Brain microvascular endothelial cell (primary cell): ENCODE measurements around the gene ATP6V0A4.

ENCODE experiments used
- DNase-seq: peaks from one replicate; pipeline ENCODE4 v3.0.0-alpha.2; 2020
- H3K27ac ChIP-seq: fragments of 250-450 bp; sonication (Bioruptor Pico); 2 replicates; pipeline ENCODE4 v1.5.1; 2020; ENCODE audit warnings: mild to moderate bottlenecking, moderate library complexity
- H3K27me3 ChIP-seq: fragments of 250-450 bp; sonication (Bioruptor Pico); replicated peaks from 2 replicates; pipeline ENCODE4 v1.5.1; 2020; ENCODE audit warnings: mild to moderate bottlenecking
- H3K36me3 ChIP-seq: fragments of 250-450 bp; sonication (Bioruptor Pico); replicated peaks from 2 replicates; pipeline ENCODE4 v1.5.1; 2020; ENCODE audit warnings: mild to moderate bottlenecking
- H3K4me3 ChIP-seq: 2 replicates; pipeline ENCODE4 v1.5.1; 2011; ENCODE audit warnings: low read depth, mild to moderate bottlenecking, control low read depth, low read length, moderate library complexity
- CTCF ChIP-seq: IDR thresholded peaks from 2 replicates; pipeline ENCODE4 v1.5.1; 2011; ENCODE audit warnings: low read depth, mild to moderate bottlenecking, moderate library complexity, low read length, control low read depth, inconsistent platforms; ENCODE audit errors: missing control alignments
- in situ Hi-C: cut with HindIII; loops from 2 replicates; pipeline ENCODE4 v1.10.0; 2017; ENCODE audit warnings: low sequenced_read_pairs, low pct_ligation_motif_present

The ATP6V0A4 gene

GRCh38 chr7:138749960-138750359 lies 48.0 kb downstream of the ATP6V0A4 start:
- no peak for DNase-seq
- no peak for TF ChIP-seq CTCF
- in situ Hi-C loops = no loop called here
- no peaks in the 10 kb centered on the region for H3K36me3 ChIP-seq
- H3K27ac ChIP-seq = no peak overlapping the region
- H3K4me3 ChIP-seq = no peak overlapping the region
- H3K27me3 ChIP-seq = no peaks in the 10 kb centered on the region

- DNase-seq = no peak
- in situ Hi-C loops = no loop called here
- no peak for TF ChIP-seq CTCF
- Histone ChIP-seq H3K4me3 (no peak overlapping the region), H3K36me3 (no peaks in the 10 kb centered on the region), H3K27me3 (no peaks in the 10 kb centered on the region), H3K27ac (no peak overlapping the region)
These were observed 49.3 kb downstream of the ATP6V0A4 start for GRCh38 chr7:138748666-138749065.

GRCh38 chr7:138746073-138746472 lies 51.9 kb downstream of the ATP6V0A4 start:
- H3K36me3 ChIP-seq = no peaks in the 10 kb centered on the region
- DNase-seq = no peak
- no peak for TF ChIP-seq CTCF
- no peak overlapping the region for H3K4me3 ChIP-seq
- no peaks in the 10 kb centered on the region for H3K27me3 ChIP-seq
- H3K27ac ChIP-seq = no peak overlapping the region
- in situ Hi-C loops = no loop called here

GRCh38 chr7:138745189-138745588 lies 52.8 kb downstream of the ATP6V0A4 start:
- no peak for TF ChIP-seq CTCF
- no peaks in the 10 kb centered on the region for H3K27me3 ChIP-seq
- H3K27ac ChIP-seq = no peak overlapping the region
- in situ Hi-C loops = no loop called here
- H3K36me3 ChIP-seq = no peaks in the 10 kb centered on the region
- DNase-seq = no peak
- no peak overlapping the region for H3K4me3 ChIP-seq

GRCh38 chr7:138741453-138741735 lies 56.6 kb downstream of the ATP6V0A4 start:
- TF ChIP-seq CTCF = no peak
- no peak overlapping the region for H3K4me3 ChIP-seq
- H3K36me3 ChIP-seq = no peaks in the 10 kb centered on the region
- in situ Hi-C loops = no loop called here
- H3K27me3 ChIP-seq = no peaks in the 10 kb centered on the region
- H3K27ac ChIP-seq = no peak overlapping the region
- no peak for DNase-seq

- no peak overlapping the region for H3K4me3 ChIP-seq
- no peak for DNase-seq
- in situ Hi-C loops = no loop called here
- TF ChIP-seq CTCF = no peak
- no peaks in the 10 kb centered on the region for H3K27me3 ChIP-seq
- H3K27ac ChIP-seq = no peak overlapping the region
- H3K36me3 ChIP-seq = no peaks in the 10 kb centered on the region
These were observed 58.1 kb downstream of the ATP6V0A4 start for GRCh38 chr7:138739859-138740258.
